Caco-2 (cell line): ENCODE data around the gene SLC27A4. TPM values are rescaled to one million over a fixed set of nuclear protein-coding genes. Genes with fewer than 3 reads are reported as not detected.

Experiments used
- BruUV-seq: library from RNA; stranded (reverse); fragments of 400-500 nt; replicated peaks from 2 replicates; lab custom pipeline; 2021; lab: Mats Ljungman, UMichigan
- CTCF ChIA-PET: fragments of 300-600 bp; sonication (Branson Sonifier 250); formaldehyde crosslinking; loops from one replicate; lab custom pipeline; 2022; ENCODE audit warnings: antibody characterized with exemption; lab: Charles Lee
- POLR2A ChIA-PET: fragments of 300-600 bp; sonication (Branson Sonifier 250); formaldehyde crosslinking; loops from one replicate; lab custom pipeline; 2022; ENCODE audit warnings: antibody characterized with exemption; lab: Charles Lee
- DNase-seq, 2 experiments: peaks; one replicate each; pipeline versions ENCODE4 v3.0.0 to v3.0.0-alpha.2; 2020 to 2022
- H3K27me3 ChIP-seq: replicated peaks from 2 replicates; pipeline ENCODE4 v1.6.0; 2011; ENCODE audit warnings: low read length; ENCODE audit not compliant: control insufficient read depth, insufficient read depth
- H3K36me3 ChIP-seq: 2 replicates; pipeline ENCODE4 v1.5.1; 2011; ENCODE audit warnings: low read length; ENCODE audit not compliant: control insufficient read depth, insufficient read depth
- H3K4me1 ChIP-seq: fragments of 250-450 bp; sonication (Bioruptor Pico); 2 replicates; pipeline ENCODE4 v1.5.1; 2020; ENCODE audit warnings: mild to moderate bottlenecking
- H3K4me3 ChIP-seq: 2 replicates; pipeline ENCODE4 v1.5.1; 2011; ENCODE audit warnings: low read depth, mild to moderate bottlenecking, control low read depth, low read length
- H3K9me3 ChIP-seq: fragments of 250-450 bp; sonication (Bioruptor Pico); 2 replicates; pipeline ENCODE4 v1.5.1; 2020; ENCODE audit warnings: mild to moderate bottlenecking, moderate library complexity
- H3K27ac Mint-ChIP-seq: one replicate; pipeline ENCODE4 v1.8.0; 2022; ENCODE audit warnings: mixed read lengths; ENCODE audit not compliant: unreplicated experiment
- H3K27me3 Mint-ChIP-seq: one replicate; pipeline ENCODE4 v1.8.0; 2022; ENCODE audit warnings: mixed read lengths; ENCODE audit not compliant: insufficient read depth, unreplicated experiment
- H3K36me3 Mint-ChIP-seq: one replicate; pipeline ENCODE4 v1.8.0; 2022; ENCODE audit warnings: mild to moderate bottlenecking, mixed read lengths; ENCODE audit not compliant: insufficient read depth, unreplicated experiment
- H3K4me1 Mint-ChIP-seq: one replicate; pipeline ENCODE4 v1.8.0; 2022; ENCODE audit warnings: low read depth, mixed read lengths; ENCODE audit not compliant: unreplicated experiment
- H3K4me3 Mint-ChIP-seq: one replicate; pipeline ENCODE4 v1.8.0; 2022; ENCODE audit warnings: mild to moderate bottlenecking, moderate library complexity, mixed read lengths; ENCODE audit not compliant: unreplicated experiment
- H3K9me3 Mint-ChIP-seq: one replicate; pipeline ENCODE4 v1.8.0; 2022; ENCODE audit warnings: mixed read lengths; ENCODE audit not compliant: unreplicated experiment
- CTCF ChIP-seq, 2 experiments: fragments of 200-600 bp in 1 of 2; IDR thresholded peaks; 1 replicate in 1 of 2; 2 replicates in 1 of 2; pipeline versions ENCODE4 v1.5.1 to v1.8.0; 2011 to 2022; ENCODE audit warnings: antibody characterized with exemption in 1 of 2, control low read depth in 1 of 2, inconsistent platforms in 1 of 2, low read depth in 1 of 2, low read length in 1 of 2, mild to moderate bottlenecking in 1 of 2, moderate library complexity in 1 of 2; ENCODE audit not compliant: insufficient read depth in 1 of 2, severe bottlenecking in 1 of 2, unreplicated experiment in 1 of 2
- intact Hi-C: fragments of 100-400 bp; cut with micrococcal nuclease; formaldehyde crosslinking; loops from one replicate; pipeline ENCODE4 v1.10.0; 2022; ENCODE audit not compliant: unreplicated experiment
- microRNA-seq: library from miRNA; unstranded; fragments of <30 nt; microRNA quantifications from one replicate; pipeline ENCODE4 v1.2.0, GENCODE V29; 2022
- total RNA-seq: library from RNA; stranded (reverse); gene quantifications from 2 replicates; pipeline ENCODE4 v1.2.3, GENCODE V29; 2022

Gene SLC27A4
- total RNA-seq, 1 experiment from 2014 or later: 22.8 TPM

- H3K27ac Mint-ChIP-seq: no peak overlapping the region
- H3K27me3 ChIP-seq: no peaks in the 10 kb centered on the region
- CTCF ChIA-PET: interaction anchor here (1.3 to 4.5 kb wide), 4 partner anchors 11 to 114 kb away, joined by 3 to 31 read pairs (median 14); partner anchors contain the start of gene CERCAM
- H3K9me3 ChIP-seq: no peaks in the 10 kb centered on the region
- H3K9me3 Mint-ChIP-seq: no peaks in the 10 kb centered on the region
- TF ChIP-seq CTCF (IDR thresholded peaks at IDR 0.05; ENCODE audit: insufficient read depth in 1 of 2, low read depth in 1 of 2, low read length in 1 of 2, severe bottlenecking in 1 of 2, unreplicated experiment in 1 of 2): no peak
- DNase-seq: no peak
- no peak overlapping the region for H3K4me3 Mint-ChIP-seq
- intact Hi-C loops: no loop called here
- H3K36me3 ChIP-seq: no peaks in the 10 kb centered on the region
- no TSS peak for BruUV-seq
- no peaks in the 10 kb centered on the region for H3K27me3 Mint-ChIP-seq
- no peaks in the 10 kb centered on the region for H3K4me1 ChIP-seq
- no peak overlapping the region for H3K4me3 ChIP-seq
- H3K4me1 Mint-ChIP-seq: peaks cover under 1% of the 10 kb centered on the region
- POLR2A ChIA-PET: no interaction called here
- no peaks in the 10 kb centered on the region for H3K36me3 Mint-ChIP-seq
Observed at GRCh38 chr9:128409450-128409849, 69.1 kb downstream of the SLC27A4 start.

- H3K36me3 Mint-ChIP-seq: no peaks in the 10 kb centered on the region
- DNase-seq: peak; percentile 47 to 52
- no peaks in the 10 kb centered on the region for H3K36me3 ChIP-seq
- no peak overlapping the region for H3K27ac Mint-ChIP-seq
- BruUV-seq: no TSS peak
- H3K4me3 ChIP-seq: no peak overlapping the region
- TF ChIP-seq CTCF (IDR thresholded peaks at IDR 0.05; ENCODE audit: insufficient read depth in 1 of 2, low read depth in 1 of 2, low read length in 1 of 2, severe bottlenecking in 1 of 2, unreplicated experiment in 1 of 2): peak in 1 of 2 experiments; percentile 11
- H3K4me1 Mint-ChIP-seq: peaks cover 6% of the 10 kb centered on the region
- H3K4me1 ChIP-seq: peaks cover 1% of the 10 kb centered on the region; the same call in 1 of the 2 replicates
- H3K4me3 Mint-ChIP-seq: no peak overlapping the region
- ChIA-PET POLR2A (no interaction called here), CTCF (interaction anchor here (0.6 to 4.5 kb wide), 7 partner anchors 11 to 1090 kb away, joined by 3 to 31 read pairs (median 4); partner anchors contain the start of gene CERCAM)
- no peaks in the 10 kb centered on the region for H3K9me3 ChIP-seq
- H3K27me3 Mint-ChIP-seq: no peaks in the 10 kb centered on the region
- no peaks in the 10 kb centered on the region for H3K27me3 ChIP-seq
- intact Hi-C loops: no loop called here
- no peaks in the 10 kb centered on the region for H3K9me3 Mint-ChIP-seq
Observed at GRCh38 chr9:128409978-128410377, 69.7 kb downstream of the SLC27A4 start.

Small RNA genes within 50 kb of the gene (microRNA-seq; reads per million reads assigned to microRNA genes)
- gene MIR219B: not detected

Other genes starting within 250 kb of the SLC27A4 start
- gene PTGES2, start 212.8 kb upstream of the SLC27A4 start, total RNA-seq: 114 and 123 TPM in 2 replicates
- not detected in 2 replicates for gene LCN2, start 191.1 kb upstream of the SLC27A4 start, total RNA-seq
- gene BBLN, start 180.3 kb upstream of the SLC27A4 start, total RNA-seq: 34.2 and 36.5 TPM in 2 replicates
- 154 and 187 TPM in 2 replicates for gene CIZ1, start 149.0 kb upstream of the SLC27A4 start, total RNA-seq
- gene DNM1, start 137.1 kb upstream of the SLC27A4 start, total RNA-seq: 3.9 and 5.2 TPM in 2 replicates
- 97.7 and 102 TPM in 2 replicates for gene GOLGA2, start 64.5 kb upstream of the SLC27A4 start, total RNA-seq
- gene SWI5, start 64.3 kb upstream of the SLC27A4 start, total RNA-seq: 18.0 and 19.8 TPM in 2 replicates
- gene TRUB2, start 18.1 kb upstream of the SLC27A4 start, total RNA-seq: 34.1 and 37.4 TPM in 2 replicates
- 48.9 and 49.5 TPM in 2 replicates for gene COQ4, start 17.7 kb upstream of the SLC27A4 start, total RNA-seq
- 55.9 and 62.7 TPM in 2 replicates for gene URM1, start 30.8 kb downstream of the SLC27A4 start, total RNA-seq
- 12.3 and 18.7 TPM in 2 replicates for gene CERCAM, start 80.3 kb downstream of the SLC27A4 start, total RNA-seq
- 34.6 and 34.9 TPM in 2 replicates for gene ODF2, start 115.5 kb downstream of the SLC27A4 start, total RNA-seq
- gene GLE1, start 164.2 kb downstream of the SLC27A4 start, total RNA-seq: 30.4 and 30.8 TPM in 2 replicates
- gene SPTAN1, start 212.1 kb downstream of the SLC27A4 start, total RNA-seq: 407 and 408 TPM in 2 replicates